Stomach (tissue), 9 donors: ENCODE results near the gene ZCCHC7. TPM values are rescaled to one million over a fixed set of nuclear protein-coding genes. Genes with fewer than 3 reads are reported as not detected.
A peak's percentile ranks its signal among the peaks of the same experiment; 100 is the strongest.

Source experiments
- DNase-seq, 2 donors: peaks; one replicate each; pipeline versions ENCODE4 v3.0.0 to v3.0.0-alpha.2; 2013 to 2019
- H3K27ac ChIP-seq, 5 donors: fragments of 200-600 bp in 4 of 5; sonication (generic) in 4 of 5; one replicate each; pipeline ENCODE4 v1.5.1; 2013 to 2019; ENCODE audit warnings: mild to moderate bottlenecking in 1 of 5, moderate library complexity in 1 of 5
- H3K27me3 ChIP-seq, 3 donors: fragments of 200-600 bp; sonication (generic); one replicate each; pipeline ENCODE4 v1.5.1; 2017 to 2019; ENCODE audit warnings: mixed run types in 1 of 3
- H3K36me3 ChIP-seq, 4 donors: fragments of 200-600 bp; sonication (generic); 1 replicate in 3 of 4; 2 replicates in 1 of 4; pipeline ENCODE4 v1.5.1; 2016 to 2019
- H3K4me1 ChIP-seq, 4 donors: fragments of 200-600 bp; sonication (generic); one replicate each; pipeline ENCODE4 v1.5.1; 2016 to 2019
- H3K4me3 ChIP-seq, 4 donors: fragments of 200-600 bp; sonication (generic) in 3 of 4; one replicate each; pipeline ENCODE4 v1.5.1; 2016 to 2019; ENCODE audit warnings: mild to moderate bottlenecking in 1 of 4
- H3K9me3 ChIP-seq, 4 donors: fragments of 200-600 bp; sonication (generic); one replicate each; pipeline ENCODE4 v1.5.1; 2016 to 2019
- CTCF ChIP-seq, 7 experiments: fragments of 450-650 bp in 4 of 7; fragments of 200-600 bp in 3 of 7; sonication (generic) in 3 of 7; IDR thresholded peaks; one replicate each; pipeline ENCODE4 v1.5.1; 2016 to 2019; ENCODE audit warnings: antibody characterized with exemption in 7 of 7, control low read depth in 2 of 7, mild to moderate bottlenecking in 1 of 7
- EP300 ChIP-seq: sonication (generic); formaldehyde crosslinking; IDR thresholded peaks from one replicate; pipeline ENCODE4 v1.6.1; 2017; ENCODE audit warnings: antibody characterized with exemption
- POLR2A ChIP-seq, 4 donors: fragments of 450-650 bp; IDR thresholded peaks; one replicate each; pipeline ENCODE4 v1.6.1; 2016; ENCODE audit warnings: antibody characterized with exemption in 4 of 4, control low read depth in 2 of 4, mild to moderate bottlenecking in 1 of 4, moderate library complexity in 1 of 4
- POLR2AphosphoS5 ChIP-seq, 3 donors: sonication (generic); formaldehyde crosslinking; IDR thresholded peaks; one replicate each; pipeline ENCODE4 v1.6.1; 2016; ENCODE audit warnings: antibody characterized with exemption in 3 of 3
- WGBS, 5 donors: extraction: QIAGEN DNeasy Blood & Tissue Kit in 3 of 5; methylation state at CpG; one replicate each; pipeline versions ENCODE4 v1.1.5 to v1.1.7; 2013 to 2018; 5-methylcytosine and 5-hydroxymethylcytosine counted together
- intact Hi-C: fragments of 100-400 bp; cut with DNase I; formaldehyde crosslinking; loops from one replicate; pipeline ENCODE4 v1.15.1; 2023; ENCODE audit warnings: low total_unique reads
- polyA plus RNA-seq, 3 donors: library from polyadenylated mRNA; stranded (reverse); fragments of 200-250 nt; gene quantifications; one replicate each; pipeline ENCODE4 v1.2.3, GENCODE V29; 2013
- total RNA-seq, 5 donors: library from RNA; depleted of rRNA; stranded (reverse); fragments of >200 nt; gene quantifications; one replicate each; pipeline versions ENCODE4 v1.1.0 to v1.2.3, GENCODE V29; 2014 to 2016
- donor health status: healthy with polysubstance abuse.
- donor health status: Bipolar disorder and iron deficiency.
- donor health status: healthy.

ZCCHC7 gene
- total and polyA plus RNA-seq, 8 donors, result 7.9 to 67.1 (median 17.6) TPM

GRCh38 chr9:37383876-37384746 is 263.7 kb downstream of the ZCCHC7 start:
- H3K27me3 ChIP-seq, result no peaks in the 10 kb centered on the region
- intact Hi-C loops, result no loop called here
- no peaks in the 10 kb centered on the region for H3K9me3 ChIP-seq
- TF ChIP-seq CTCF (IDR thresholded peaks at IDR 0.05) (no peak), EP300 (no peak), POLR2A (IDR thresholded peaks at IDR 0.05) (no peak), POLR2AphosphoS5 (IDR thresholded peaks at IDR 0.05) (no peak)
- no peaks in the 10 kb centered on the region for H3K4me1 ChIP-seq
- H3K4me3 ChIP-seq, result no peak overlapping the region
- H3K27ac ChIP-seq, result no peak overlapping the region
- no peaks in the 10 kb centered on the region for H3K36me3 ChIP-seq
- DNase-seq, result no peak
- 83 to 90% (median 87%) methylated on average over 11 to 12 of the region's 12 CpGs for WGBS, 5 donors

GRCh38 chr9:37385286-37385685 is 264.9 kb downstream of the ZCCHC7 start:
- Histone ChIP-seq H3K27ac (no peak overlapping the region), H3K36me3 (no peaks in the 10 kb centered on the region), H3K4me1 (no peaks in the 10 kb centered on the region), H3K4me3 (no peak overlapping the region), H3K9me3 (no peaks in the 10 kb centered on the region), H3K27me3 (no peaks in the 10 kb centered on the region)
- DNase-seq, result no peak
- TF ChIP-seq POLR2AphosphoS5 (IDR thresholded peaks at IDR 0.05) (no peak), CTCF (IDR thresholded peaks at IDR 0.05) (no peak), POLR2A (IDR thresholded peaks at IDR 0.05) (no peak), EP300 (no peak)
- intact Hi-C loops, result no loop called here
- 72 to 92% (median 89%) methylated on average over 6 of the region's 6 CpGs for WGBS, 5 donors

GRCh38 chr9:37386988-37387387 is 266.6 kb downstream of the ZCCHC7 start:
- intact Hi-C loops, result no loop called here
- no peaks in the 10 kb centered on the region for H3K27me3 ChIP-seq
- H3K36me3 ChIP-seq, result no peaks in the 10 kb centered on the region
- H3K4me3 ChIP-seq, result no peak overlapping the region
- no peak for DNase-seq
- H3K27ac ChIP-seq, result no peak overlapping the region
- WGBS, 5 donors, result 84 to 87% (median 85%) methylated on average over 10 of the region's 10 CpGs
- TF ChIP-seq CTCF (IDR thresholded peaks at IDR 0.05), result no peak
- TF ChIP-seq POLR2A (IDR thresholded peaks at IDR 0.05), result no peak
- TF ChIP-seq POLR2AphosphoS5 (IDR thresholded peaks at IDR 0.05), result no peak
- no peak for TF ChIP-seq EP300
- no peaks in the 10 kb centered on the region for H3K4me1 ChIP-seq
- no peaks in the 10 kb centered on the region for H3K9me3 ChIP-seq

GRCh38 chr9:37390759-37391158 is 270.4 kb downstream of the ZCCHC7 start:
- no peaks in the 10 kb centered on the region for H3K4me1 ChIP-seq
- peak; percentile 67 to 69 for DNase-seq
- H3K27ac ChIP-seq, result no peak overlapping the region
- no peaks in the 10 kb centered on the region for H3K36me3 ChIP-seq
- H3K27me3 ChIP-seq, result no peaks in the 10 kb centered on the region
- no peaks in the 10 kb centered on the region for H3K9me3 ChIP-seq
- peak in 2 of 7 experiments; percentile 45 to 48 for TF ChIP-seq CTCF (IDR thresholded peaks at IDR 0.05)
- TF ChIP-seq EP300, result no peak
- TF ChIP-seq POLR2A (IDR thresholded peaks at IDR 0.05), result no peak
- TF ChIP-seq POLR2AphosphoS5 (IDR thresholded peaks at IDR 0.05), result no peak
- H3K4me3 ChIP-seq, result no peak overlapping the region
- WGBS, 5 donors, result 23 to 37% (median 26%) methylated on average over 7 of the region's 7 CpGs
- intact Hi-C loops, result no loop called here
